C4-2B (cell line): Measurements from ENCODE around the gene USP7.
"Not testable (repeated sequence)": the region's sequence is repeated elsewhere in the genome, so short reads cannot be mapped to it uniquely, and the experiment has no call there.

ENCODE experiments used
- H3K27ac ChIP-seq: fragments of 450-650 bp; 2 replicates; pipeline ENCODE4 v1.5.1; 2017
- ZFX ChIP-seq: fragments of 450-650 bp; IDR thresholded peaks from 2 replicates; pipeline ENCODE4 v1.6.1; 2017
- TF ChIP-seq, protein P1 (sequence below): fragments of 450-650 bp; conservative IDR thresholded peaks from 2 replicates; pipeline ENCODE4 v1.5.1; 2017; ENCODE audit warnings: mild to moderate bottlenecking

The USP7 gene

DNA sequence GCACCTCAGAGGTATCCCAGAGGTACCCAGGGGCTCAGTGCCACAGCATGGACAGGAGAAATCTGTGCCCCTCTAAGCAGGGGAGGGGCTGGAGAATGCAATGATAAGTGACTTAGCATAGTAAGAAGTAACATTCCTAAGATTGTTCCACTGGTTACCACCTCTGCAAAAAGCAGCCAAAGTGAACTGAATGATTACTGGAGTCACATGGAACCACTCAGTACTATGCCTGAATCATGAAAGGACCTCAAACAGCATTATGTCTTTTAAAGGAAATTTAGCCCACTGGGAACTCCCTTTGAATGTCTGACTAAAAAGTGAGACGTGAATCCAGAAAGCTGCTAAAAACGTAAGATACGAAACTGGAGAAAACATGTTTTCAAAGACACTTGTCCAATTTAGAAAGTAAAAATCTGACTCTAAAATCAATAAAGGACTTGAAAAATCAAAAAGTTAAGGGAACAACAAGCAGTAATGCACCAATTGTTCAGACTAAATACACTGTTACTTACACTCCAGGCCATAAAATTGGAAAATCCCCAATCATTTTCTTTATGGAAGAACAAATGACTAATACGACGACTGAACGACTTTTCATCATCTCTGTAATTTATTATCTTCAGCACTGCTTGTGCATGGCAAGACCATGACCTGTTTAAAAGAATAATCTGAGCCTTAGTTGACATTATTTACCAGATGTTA lies 42.9 kb downstream of the USP7 start:
- TF ChIP-seq, protein P1, sequence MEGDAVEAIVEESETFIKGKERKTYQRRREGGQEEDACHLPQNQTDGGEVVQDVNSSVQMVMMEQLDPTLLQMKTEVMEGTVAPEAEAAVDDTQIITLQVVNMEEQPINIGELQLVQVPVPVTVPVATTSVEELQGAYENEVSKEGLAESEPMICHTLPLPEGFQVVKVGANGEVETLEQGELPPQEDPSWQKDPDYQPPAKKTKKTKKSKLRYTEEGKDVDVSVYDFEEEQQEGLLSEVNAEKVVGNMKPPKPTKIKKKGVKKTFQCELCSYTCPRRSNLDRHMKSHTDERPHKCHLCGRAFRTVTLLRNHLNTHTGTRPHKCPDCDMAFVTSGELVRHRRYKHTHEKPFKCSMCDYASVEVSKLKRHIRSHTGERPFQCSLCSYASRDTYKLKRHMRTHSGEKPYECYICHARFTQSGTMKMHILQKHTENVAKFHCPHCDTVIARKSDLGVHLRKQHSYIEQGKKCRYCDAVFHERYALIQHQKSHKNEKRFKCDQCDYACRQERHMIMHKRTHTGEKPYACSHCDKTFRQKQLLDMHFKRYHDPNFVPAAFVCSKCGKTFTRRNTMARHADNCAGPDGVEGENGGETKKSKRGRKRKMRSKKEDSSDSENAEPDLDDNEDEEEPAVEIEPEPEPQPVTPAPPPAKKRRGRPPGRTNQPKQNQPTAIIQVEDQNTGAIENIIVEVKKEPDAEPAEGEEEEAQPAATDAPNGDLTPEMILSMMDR = no peak
- no peak for TF ChIP-seq ZFX
- H3K27ac ChIP-seq = no peak overlapping the region

- no peak overlapping the region for H3K27ac ChIP-seq
- TF ChIP-seq, protein P1 = no peak
- no peak for TF ChIP-seq ZFX
Measured at GRCh38 chr16:8919934-8920462, 43.7 kb downstream of the USP7 start.

DNA sequence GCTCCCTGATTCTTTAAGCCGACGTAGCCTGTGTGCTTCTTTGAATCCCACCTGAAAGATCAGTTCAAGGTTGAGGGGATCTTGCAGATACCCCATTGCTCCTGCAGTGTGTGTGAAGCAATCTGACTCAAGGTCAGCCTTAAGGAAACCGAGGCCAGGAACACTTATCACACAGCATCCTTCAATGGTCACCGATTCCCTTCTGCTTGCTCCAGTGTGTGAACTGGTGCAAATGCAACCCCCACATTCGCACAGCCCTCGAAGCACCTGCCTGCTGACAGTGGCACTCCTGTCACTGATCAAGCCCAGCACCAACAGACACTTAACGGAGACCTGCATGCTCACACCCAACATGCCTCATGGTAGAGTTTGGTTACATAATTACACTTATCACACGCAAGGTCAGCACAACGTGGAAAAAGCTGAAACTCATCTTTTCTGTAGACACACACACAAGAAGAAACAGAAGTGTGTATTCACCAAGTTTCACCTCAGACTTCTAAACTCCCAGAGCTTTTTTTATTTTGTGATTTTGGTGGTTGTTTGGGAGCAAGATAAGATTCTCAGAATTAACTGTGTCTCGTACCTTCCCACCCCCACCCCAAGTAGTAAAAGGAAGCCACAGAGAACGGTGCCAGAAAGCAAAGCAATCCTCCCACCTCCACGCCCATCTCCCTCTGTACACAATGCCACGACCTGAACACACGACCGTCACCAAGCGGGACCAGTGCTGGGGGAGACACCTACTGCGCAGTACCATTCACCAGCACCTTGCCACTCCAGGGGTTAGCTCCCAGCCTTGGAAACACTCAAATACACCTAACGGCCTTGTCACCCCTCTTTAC lies 44.4 kb downstream of the USP7 start:
- TF ChIP-seq, protein P1 = no peak
- TF ChIP-seq ZFX = no peak
- H3K27ac ChIP-seq = no peak overlapping the region

- H3K27ac ChIP-seq = not testable (repeated sequence)
Measured at GRCh38 chr16:8917336-8917735, 46.4 kb downstream of the USP7 start.

- no peak overlapping the region for H3K27ac ChIP-seq
- no peak for TF ChIP-seq ZFX
- TF ChIP-seq, protein P1 = no peak
Measured at GRCh38 chr16:8916541-8917225, 47.0 kb downstream of the USP7 start.

DNA sequence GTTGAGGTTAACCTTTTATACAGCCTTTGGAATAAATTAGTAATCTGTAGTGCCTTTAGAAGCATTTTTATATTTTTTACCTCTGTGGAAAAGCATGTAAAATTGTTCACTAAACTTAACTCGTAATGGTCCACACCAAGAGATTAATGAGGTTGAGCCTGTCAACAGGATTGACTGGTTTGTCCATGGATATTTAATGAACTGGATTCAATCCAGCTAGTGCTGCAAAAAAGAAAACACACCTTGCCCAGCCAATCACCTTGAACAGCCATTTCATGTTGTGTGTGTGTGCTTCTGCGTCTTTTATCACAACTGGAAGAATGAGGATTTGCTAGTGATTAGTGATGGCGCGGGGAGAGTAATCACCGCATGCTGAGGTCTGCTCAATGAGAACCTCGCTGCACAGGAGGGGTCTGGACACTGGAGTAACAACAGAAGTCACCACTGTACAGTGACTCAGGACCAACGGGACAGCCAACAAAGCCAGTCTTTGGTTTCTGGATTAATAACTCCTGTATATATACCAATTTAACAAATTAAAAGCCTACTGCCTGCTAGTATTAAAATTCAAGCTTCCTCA lies 47.9 kb downstream of the USP7 start:
- no peak for TF ChIP-seq ZFX
- TF ChIP-seq, protein P1 = no peak

GRCh38 chr16:8914098-8914497 lies 49.6 kb downstream of the USP7 start:
- no peak for TF ChIP-seq ZFX
- TF ChIP-seq, protein P1 = no peak

More for the DNA sequence above, 47.9 kb downstream of the USP7 start:
- H3K27ac ChIP-seq = no peak overlapping the region

More at GRCh38 chr16:8914098-8914497, 49.6 kb downstream of the USP7 start:
- H3K27ac ChIP-seq = no peak overlapping the region
